HG03521 (cell line): ENCODE measurements around the gene CFAP210.

Source experiments
- ATAC-seq: cut with Tn5 transposase; IDR thresholded peaks from one replicate; pipeline ENCODE4 v1.9.1; 2021; ENCODE audit warnings: mild to moderate bottlenecking, moderate library complexity; ENCODE audit not compliant: unreplicated experiment

CFAP210 gene

GRCh38 chr2:169694113-169694893, at the start of gene CFAP210, which contains the start of gene PHOSPHO2:
Gene CFAP210 (minus strand): TSS chr2:169694405. CDS start chr2:169694327, 78 bp downstream.
Gene PHOSPHO2 (plus strand): TSS chr2:169694469. CDS start chr2:169700972, 6,503 bp downstream.
- ATAC-seq = peak; percentile 98

- ATAC-seq = no peak
Measured at GRCh38 chr2:169743549-169743948, 49.3 kb upstream of the CFAP210 start.

- ATAC-seq = no peak
Measured at GRCh38 chr2:169739351-169739750, 45.1 kb upstream of the CFAP210 start.

GRCh38 chr2:169738566-169739229, 44.5 kb upstream of the CFAP210 start:
- ATAC-seq = no peak

- no peak for ATAC-seq
Measured at GRCh38 chr2:169736902-169737301, 42.7 kb upstream of the CFAP210 start.

GRCh38 chr2:169735623-169736022, 41.4 kb upstream of the CFAP210 start:
- no peak for ATAC-seq

GRCh38 chr2:169734169-169734847, 40.1 kb upstream of the CFAP210 start:
- ATAC-seq = peak; percentile 32

- no peak for ATAC-seq
Measured at GRCh38 chr2:169732583-169733358, 38.6 kb upstream of the CFAP210 start.

GRCh38 chr2:169732075-169732474, 37.9 kb upstream of the CFAP210 start:
- no peak for ATAC-seq

GRCh38 chr2:169729274-169729605, 35.0 kb upstream of the CFAP210 start:
- ATAC-seq = no peak

GRCh38 chr2:169727065-169727464, 32.9 kb upstream of the CFAP210 start:
- ATAC-seq = no peak

- no peak for ATAC-seq
Measured at GRCh38 chr2:169721016-169721415, 26.8 kb upstream of the CFAP210 start.

GRCh38 chr2:169718930-169719504, 24.8 kb upstream of the CFAP210 start:
- ATAC-seq = no peak

- ATAC-seq = no peak
Measured at GRCh38 chr2:169717691-169718063, 23.5 kb upstream of the CFAP210 start.

GRCh38 chr2:169716938-169717690, 22.9 kb upstream of the CFAP210 start:
- ATAC-seq = no peak

- no peak for ATAC-seq
Measured at GRCh38 chr2:169716238-169716886, 22.2 kb upstream of the CFAP210 start.

GRCh38 chr2:169715379-169716237, 21.4 kb upstream of the CFAP210 start:
- no peak for ATAC-seq

- no peak for ATAC-seq
Measured at GRCh38 chr2:169714699-169715098, 20.5 kb upstream of the CFAP210 start.

- ATAC-seq = no peak
Measured at GRCh38 chr2:169713331-169713730, 19.1 kb upstream of the CFAP210 start.
